CD14-positive monocyte (primary cell): Measurements from ENCODE around the gene SGCE. TPM values are rescaled to one million over a fixed set of nuclear protein-coding genes. Genes with fewer than 3 reads are reported as not detected.

Experiments
- DNase-seq, 3 donors: peaks; one replicate each; pipeline ENCODE4 v3.0.0-alpha.2; 2011 to 2022
- H2AFZ ChIP-seq: 2 replicates; pipeline ENCODE4 v1.6.0; 2012; ENCODE audit warnings: mild to moderate bottlenecking, low read depth, low read length, inconsistent platforms; ENCODE audit not compliant: insufficient read depth, poor library complexity, severe bottlenecking
- H3K27ac ChIP-seq, 2 donors: 1 replicate in 1 of 2; 2 replicates in 1 of 2; pipeline ENCODE4 v1.5.1; 2012 to 2013; ENCODE audit warnings: low read length in 2 of 2, control low read depth in 1 of 2, inconsistent platforms in 1 of 2, low read depth in 1 of 2, mild to moderate bottlenecking in 1 of 2
- H3K27me3 ChIP-seq, 2 donors: one replicate each; pipeline versions ENCODE4 v1.6.0 to v1.6.1; 2011 to 2013; ENCODE audit warnings: low read length in 2 of 2; ENCODE audit not compliant: control insufficient read depth in 2 of 2, insufficient read depth in 2 of 2
- H3K36me3 ChIP-seq, 2 donors: replicated peaks in 1 of 2; 1 replicate in 1 of 2; 2 replicates in 1 of 2; pipeline versions ENCODE4 v1.5.1 to v1.6.1; 2012 to 2013; ENCODE audit warnings: low read length in 2 of 2, control low read depth in 1 of 2, inconsistent platforms in 1 of 2, mild to moderate bottlenecking in 1 of 2; ENCODE audit not compliant: insufficient read depth in 2 of 2, control insufficient read depth in 1 of 2
- H3K4me1 ChIP-seq, 2 donors: 1 replicate in 1 of 2; 2 replicates in 1 of 2; pipeline versions ENCODE4 v1.5.1 to v1.6.1; 2012 to 2013; ENCODE audit warnings: low read length in 2 of 2, control low read depth in 1 of 2, inconsistent platforms in 1 of 2, mild to moderate bottlenecking in 1 of 2, moderate library complexity in 1 of 2; ENCODE audit not compliant: insufficient read depth in 2 of 2, control insufficient read depth in 1 of 2
- H3K4me2 ChIP-seq: replicated peaks from 2 replicates; pipeline ENCODE3; 2012; ENCODE audit warnings: low read length, moderate library complexity, mild to moderate bottlenecking; ENCODE audit not compliant: poor library complexity, severe bottlenecking; ENCODE audit errors: extremely low read depth
- H3K4me3 ChIP-seq, 3 experiments: fragments of 200-600 bp in 1 of 3; sonication (generic) in 1 of 3; replicated peaks in 1 of 3; 1 replicate in 2 of 3; 2 replicates in 1 of 3; pipeline ENCODE4 v1.5.1; 2011 to 2013; ENCODE audit warnings: low read length in 3 of 3, mild to moderate bottlenecking in 3 of 3, control low read depth in 2 of 3, low read depth in 2 of 3, inconsistent platforms in 1 of 3, moderate library complexity in 1 of 3
- H3K79me2 ChIP-seq: 2 replicates; pipeline ENCODE4 v1.6.0; 2012; ENCODE audit warnings: mild to moderate bottlenecking, control low read depth, inconsistent platforms, low read length, moderate library complexity; ENCODE audit not compliant: insufficient read depth
- H3K9ac ChIP-seq: 2 replicates; pipeline ENCODE4 v1.6.0; 2017; ENCODE audit warnings: low read length, mild to moderate bottlenecking; ENCODE audit not compliant: insufficient read depth, poor library complexity, severe bottlenecking
- H3K9me3 ChIP-seq, 2 donors: replicated peaks in 1 of 2; 1 replicate in 1 of 2; 2 replicates in 1 of 2; pipeline versions ENCODE4 v1.5.1 to v1.6.1; 2012 to 2013; ENCODE audit warnings: low read length in 2 of 2, control low read depth in 1 of 2; ENCODE audit not compliant: control insufficient read depth in 1 of 2, insufficient read depth in 1 of 2
- H4K20me1 ChIP-seq: 2 replicates; pipeline ENCODE4 v1.6.0; 2012; ENCODE audit warnings: mild to moderate bottlenecking, low read length, control low read depth, moderate library complexity; ENCODE audit not compliant: insufficient read depth
- H3K27ac Mint-ChIP-seq, 7 donors: one replicate each; pipeline ENCODE4 v1.8.0; 2020; ENCODE audit warnings: mild to moderate bottlenecking in 7 of 7, mixed read lengths in 7 of 7, moderate library complexity in 6 of 7, inconsistent platforms in 2 of 7
- H3K27me3 Mint-ChIP-seq, 3 donors: one replicate each; pipeline ENCODE4 v1.8.0; 2021 to 2022; ENCODE audit warnings: low read depth in 3 of 3, mild to moderate bottlenecking in 3 of 3, mixed read lengths in 3 of 3, moderate library complexity in 3 of 3, inconsistent platforms in 1 of 3
- H3K36me3 Mint-ChIP-seq, 2 donors: one replicate each; pipeline ENCODE4 v1.8.0; 2020; ENCODE audit warnings: mixed read lengths in 2 of 2, inconsistent platforms in 1 of 2, mild to moderate bottlenecking in 1 of 2
- H3K4me1 Mint-ChIP-seq: one replicate; pipeline ENCODE4 v1.8.0; 2020; ENCODE audit warnings: mild to moderate bottlenecking, mixed read lengths
- H3K4me3 Mint-ChIP-seq, 2 donors: one replicate each; pipeline ENCODE4 v1.8.0; 2020; ENCODE audit warnings: mild to moderate bottlenecking in 2 of 2, mixed read lengths in 2 of 2, moderate library complexity in 1 of 2
- H3K9me3 Mint-ChIP-seq, 7 donors: one replicate each; pipeline ENCODE4 v1.8.0; 2020 to 2022; ENCODE audit warnings: mixed read lengths in 7 of 7, mild to moderate bottlenecking in 6 of 7, moderate library complexity in 6 of 7, inconsistent platforms in 2 of 7
- CTCF ChIP-seq: fragments of 200-600 bp; IDR thresholded peaks from one replicate; pipeline ENCODE4 v1.8.0; 2022; ENCODE audit warnings: antibody characterized with exemption, mild to moderate bottlenecking
- WGBS: methylation state at CpG from one replicate; pipeline ENCODE4 v1.1.5; 2013; ENCODE audit warnings: missing lambda C conversion rate; ENCODE audit not compliant: insufficient coverage; 5-methylcytosine and 5-hydroxymethylcytosine counted together
- intact Hi-C, 2 donors: fragments of 100-400 bp; cut with micrococcal nuclease; formaldehyde crosslinking; loops; one replicate each; pipeline versions ENCODE4 v1.15.0 to v1.15.1; 2023
- polyA plus RNA-seq, 3 donors: library from polyadenylated mRNA; depleted of rRNA in 1 of 3; unstranded in 2 of 3; stranded (reverse) in 1 of 3; fragments of 300-500 nt in 2 of 3; fragments of >200 nt in 1 of 3; fragmentation: Illumina TruSeq in 2 of 3; gene quantifications; 1 replicate in 2 of 3; 2 replicates in 1 of 3; pipeline ENCODE4 v1.2.3, GENCODE V29; 2012 to 2021

The SGCE gene
- polyA plus RNA-seq, 3 donors = not detected

GRCh38 chr7:94595717-94596116, 60.2 kb downstream of the SGCE start:
- Mint-ChIP-seq H3K4me3 (no peak overlapping the region), H3K27me3 (no peaks in the 10 kb centered on the region), H3K36me3 (no peaks in the 10 kb centered on the region), H3K9me3 (no peaks in the 10 kb centered on the region), H3K27ac (no peak overlapping the region), H3K4me1 (peaks cover 4% of the 10 kb centered on the region)
- Histone ChIP-seq H3K9ac (no peak overlapping the region), H4K20me1 (no peaks in the 10 kb centered on the region), H2AFZ (no peak overlapping the region), H3K27ac (no peak overlapping the region), H3K9me3 (no peaks in the 10 kb centered on the region), H3K79me2 (no peaks in the 10 kb centered on the region), H3K4me2 (no peak overlapping the region), H3K27me3 (no peaks in the 10 kb centered on the region), H3K4me3 (no peak overlapping the region), H3K36me3 (no peaks in the 10 kb centered on the region), H3K4me1 (no peaks in the 10 kb centered on the region)
- DNase-seq = no peak
- no peak for TF ChIP-seq CTCF
- intact Hi-C loops = no loop called here
- no CpG with 5 or more reads among the region's 4 CpGs for WGBS

- no peaks in the 10 kb centered on the region for H3K27me3 ChIP-seq
- no peaks in the 10 kb centered on the region for H4K20me1 ChIP-seq
- no peak for TF ChIP-seq CTCF
- Mint-ChIP-seq H3K27me3 (no peaks in the 10 kb centered on the region), H3K27ac (no peak overlapping the region), H3K36me3 (no peaks in the 10 kb centered on the region), H3K9me3 (no peaks in the 10 kb centered on the region), H3K4me3 (no peak overlapping the region), H3K4me1 (peaks cover 4% of the 10 kb centered on the region)
- no peak overlapping the region for H3K9ac ChIP-seq
- H2AFZ ChIP-seq = no peak overlapping the region
- no peaks in the 10 kb centered on the region for H3K9me3 ChIP-seq
- no peaks in the 10 kb centered on the region for H3K4me1 ChIP-seq
- no peaks in the 10 kb centered on the region for H3K36me3 ChIP-seq
- intact Hi-C loops = no loop called here
- no peak overlapping the region for H3K4me3 ChIP-seq
- no CpG with 5 or more reads among the region's 1 CpG for WGBS
- H3K4me2 ChIP-seq = no peak overlapping the region
- H3K79me2 ChIP-seq = no peaks in the 10 kb centered on the region
- H3K27ac ChIP-seq = no peak overlapping the region
- DNase-seq = no peak
Measured at GRCh38 chr7:94594882-94595281, 61.1 kb downstream of the SGCE start.
